ENCODE data around the gene RBM24. TPM values are rescaled to one million over a fixed set of nuclear protein-coding genes. Genes with fewer than 3 reads are reported as not detected.

Gene RBM24
- total RNA-seq, 1 experiment from 2014 or later, result not detected

DNA sequence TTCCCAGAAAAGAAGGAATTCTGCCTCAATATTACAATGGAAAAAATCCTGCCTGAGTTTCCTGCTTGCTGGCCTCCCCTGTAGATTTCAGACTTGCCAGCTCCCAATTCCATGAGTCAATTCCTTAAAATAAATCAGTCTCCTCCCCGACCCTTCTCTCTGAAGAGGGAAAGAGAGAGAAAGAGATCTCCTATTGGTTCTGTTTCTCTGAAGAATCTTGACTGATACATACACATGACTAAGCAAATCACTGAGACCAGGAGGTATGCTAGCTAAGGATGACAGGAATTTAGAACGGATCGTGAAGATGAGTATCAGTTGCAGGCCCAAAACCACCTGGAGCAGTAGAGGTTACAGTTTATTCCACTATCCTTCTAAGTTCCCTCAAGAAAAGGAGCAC lies 11.3 kb upstream of the RBM24 start:
- no peaks in the 10 kb centered on the region for H3K4me1 ChIP-seq
- no peak overlapping the region for H3K4me3 Mint-ChIP-seq (ENCODE audit: unreplicated experiment)
- POLR2A ChIA-PET, result no interaction called here
- no peaks in the 10 kb centered on the region for H3K27me3 Mint-ChIP-seq (ENCODE audit: insufficient read depth, unreplicated experiment)
- TF ChIP-seq, protein P1, sequence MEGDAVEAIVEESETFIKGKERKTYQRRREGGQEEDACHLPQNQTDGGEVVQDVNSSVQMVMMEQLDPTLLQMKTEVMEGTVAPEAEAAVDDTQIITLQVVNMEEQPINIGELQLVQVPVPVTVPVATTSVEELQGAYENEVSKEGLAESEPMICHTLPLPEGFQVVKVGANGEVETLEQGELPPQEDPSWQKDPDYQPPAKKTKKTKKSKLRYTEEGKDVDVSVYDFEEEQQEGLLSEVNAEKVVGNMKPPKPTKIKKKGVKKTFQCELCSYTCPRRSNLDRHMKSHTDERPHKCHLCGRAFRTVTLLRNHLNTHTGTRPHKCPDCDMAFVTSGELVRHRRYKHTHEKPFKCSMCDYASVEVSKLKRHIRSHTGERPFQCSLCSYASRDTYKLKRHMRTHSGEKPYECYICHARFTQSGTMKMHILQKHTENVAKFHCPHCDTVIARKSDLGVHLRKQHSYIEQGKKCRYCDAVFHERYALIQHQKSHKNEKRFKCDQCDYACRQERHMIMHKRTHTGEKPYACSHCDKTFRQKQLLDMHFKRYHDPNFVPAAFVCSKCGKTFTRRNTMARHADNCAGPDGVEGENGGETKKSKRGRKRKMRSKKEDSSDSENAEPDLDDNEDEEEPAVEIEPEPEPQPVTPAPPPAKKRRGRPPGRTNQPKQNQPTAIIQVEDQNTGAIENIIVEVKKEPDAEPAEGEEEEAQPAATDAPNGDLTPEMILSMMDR (IDR thresholded peaks at IDR 0.05; ENCODE audit: insufficient read depth in 1 of 2, low read depth in 1 of 2, low read length in 1 of 2, severe bottlenecking in 1 of 2, unreplicated experiment in 1 of 2), result no peak
- CTCF ChIA-PET, result no interaction called here
- no peaks in the 10 kb centered on the region for H3K9me3 Mint-ChIP-seq (ENCODE audit: unreplicated experiment)
- H3K4me1 Mint-ChIP-seq (ENCODE audit: low read depth, unreplicated experiment), result no peaks in the 10 kb centered on the region
- no peaks in the 10 kb centered on the region for H3K36me3 ChIP-seq (ENCODE audit: control insufficient read depth, insufficient read depth, low read length)
- BruUV-seq (replicated peaks), result no TSS peak
- intact Hi-C loops (cut with micrococcal nuclease; ENCODE audit: unreplicated experiment), result no loop called here
- no peak overlapping the region for H3K4me3 ChIP-seq (ENCODE audit: low read depth, low read length)
- no peak for DNase-seq
- no peaks in the 10 kb centered on the region for H3K36me3 Mint-ChIP-seq (ENCODE audit: insufficient read depth, unreplicated experiment)
- H3K9me3 ChIP-seq, result peaks cover 3% of the 10 kb centered on the region; the same call in 1 of the 2 replicates
- no peak overlapping the region for H3K27ac Mint-ChIP-seq (ENCODE audit: unreplicated experiment)
- H3K27me3 ChIP-seq (replicated peaks; ENCODE audit: control insufficient read depth, insufficient read depth, low read length), result no peaks in the 10 kb centered on the region

DNA sequence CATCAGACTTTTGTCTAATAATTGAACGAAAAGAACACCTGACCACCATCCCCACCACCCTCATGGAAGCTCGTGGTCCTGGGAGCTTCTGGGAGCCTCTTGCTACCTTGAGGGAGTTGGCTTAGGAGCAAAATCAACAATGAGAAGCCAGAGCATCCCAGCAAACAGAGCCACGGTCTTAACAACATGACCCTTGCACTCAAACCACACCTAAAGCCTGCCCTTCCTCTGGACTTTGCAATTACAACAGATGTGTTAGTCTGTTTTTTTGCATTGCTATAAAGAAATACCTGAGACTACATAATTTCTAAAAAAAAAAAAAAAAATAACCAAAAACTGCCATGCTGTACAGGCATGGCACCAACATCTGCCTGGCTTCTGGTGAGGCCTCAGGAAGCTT lies 9.5 kb upstream of the RBM24 start:
- TF ChIP-seq, protein P1 (IDR thresholded peaks at IDR 0.05; ENCODE audit: insufficient read depth in 1 of 2, low read depth in 1 of 2, low read length in 1 of 2, severe bottlenecking in 1 of 2, unreplicated experiment in 1 of 2), result no peak
- Histone ChIP-seq H3K27me3 (replicated peaks; ENCODE audit: control insufficient read depth, insufficient read depth, low read length) (no peaks in the 10 kb centered on the region), H3K4me1 (no peaks in the 10 kb centered on the region), H3K4me3 (ENCODE audit: low read depth, low read length) (no peak overlapping the region), H3K9me3 (no peaks in the 10 kb centered on the region), H3K36me3 (ENCODE audit: control insufficient read depth, insufficient read depth, low read length) (no peaks in the 10 kb centered on the region)
- Mint-ChIP-seq H3K4me3 (ENCODE audit: unreplicated experiment) (no peak overlapping the region), H3K4me1 (ENCODE audit: low read depth, unreplicated experiment) (no peaks in the 10 kb centered on the region), H3K27ac (ENCODE audit: unreplicated experiment) (no peak overlapping the region), H3K27me3 (ENCODE audit: insufficient read depth, unreplicated experiment) (no peaks in the 10 kb centered on the region), H3K36me3 (ENCODE audit: insufficient read depth, unreplicated experiment) (no peaks in the 10 kb centered on the region), H3K9me3 (ENCODE audit: unreplicated experiment) (no peaks in the 10 kb centered on the region)
- CTCF ChIA-PET, result no interaction called here
- intact Hi-C loops (cut with micrococcal nuclease; ENCODE audit: unreplicated experiment), result no loop called here
- DNase-seq, result no peak
- POLR2A ChIA-PET, result no interaction called here
- no TSS peak for BruUV-seq (replicated peaks)

DNA sequence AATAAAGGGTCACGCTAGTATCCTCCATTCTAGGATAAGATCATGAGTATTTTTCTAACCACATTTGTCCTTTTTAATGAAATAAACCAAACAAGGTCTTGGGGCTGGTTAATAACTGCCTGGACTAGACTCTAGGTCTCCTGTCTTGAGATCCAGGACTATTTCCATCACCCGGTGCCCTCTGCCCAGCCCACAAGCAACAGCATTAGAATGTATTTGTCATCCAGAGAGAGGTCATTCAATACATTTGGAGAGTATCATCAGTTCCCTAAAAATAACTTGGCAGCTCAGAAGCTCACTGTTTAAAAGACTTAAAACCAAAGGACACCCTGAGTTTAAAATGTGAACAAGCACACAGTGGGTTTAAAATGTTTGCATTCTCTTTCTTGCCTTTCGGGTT lies 4.4 kb upstream of the RBM24 start:
- H3K4me1 ChIP-seq, result peaks cover 9% of the 10 kb centered on the region
- Mint-ChIP-seq H3K9me3 (ENCODE audit: unreplicated experiment) (no peaks in the 10 kb centered on the region), H3K4me3 (ENCODE audit: unreplicated experiment) (no peak overlapping the region), H3K36me3 (ENCODE audit: insufficient read depth, unreplicated experiment) (no peaks in the 10 kb centered on the region), H3K27ac (ENCODE audit: unreplicated experiment) (no peak overlapping the region), H3K27me3 (ENCODE audit: insufficient read depth, unreplicated experiment) (no peaks in the 10 kb centered on the region), H3K4me1 (ENCODE audit: low read depth, unreplicated experiment) (no peaks in the 10 kb centered on the region)
- POLR2A ChIA-PET, result no interaction called here
- BruUV-seq (replicated peaks), result no TSS peak
- H3K4me3 ChIP-seq (ENCODE audit: low read depth, low read length), result no peak overlapping the region
- intact Hi-C loops (cut with micrococcal nuclease; ENCODE audit: unreplicated experiment), result no loop called here
- no peaks in the 10 kb centered on the region for H3K36me3 ChIP-seq (ENCODE audit: control insufficient read depth, insufficient read depth, low read length)
- TF ChIP-seq, protein P1 (IDR thresholded peaks at IDR 0.05; ENCODE audit: insufficient read depth in 1 of 2, low read depth in 1 of 2, low read length in 1 of 2, severe bottlenecking in 1 of 2, unreplicated experiment in 1 of 2), result no peak
- DNase-seq, result no peak
- no peaks in the 10 kb centered on the region for H3K27me3 ChIP-seq (replicated peaks; ENCODE audit: control insufficient read depth, insufficient read depth, low read length)
- CTCF ChIA-PET, result no interaction called here
- no peaks in the 10 kb centered on the region for H3K9me3 ChIP-seq

Measured in Caco-2 (cell line).